H9 (cell line): ENCODE measurements around the gene DCAF12. TPM values are rescaled to one million over a fixed set of nuclear protein-coding genes. Genes with fewer than 3 reads are reported as not detected.

ENCODE experiments used
- DNase-seq: peaks from one replicate; pipeline ENCODE4 v3.0.0-alpha.2; 2017
- H2AFZ ChIP-seq: one replicate; pipeline ENCODE4 v1.6.1; 2013; ENCODE audit warnings: mild to moderate bottlenecking, low read length, control low read depth, moderate library complexity
- H2AK5ac ChIP-seq: 2 replicates; pipeline ENCODE4 v1.6.1; 2013; ENCODE audit warnings: low read length, control low read depth, mixed read lengths; ENCODE audit not compliant: insufficient read length
- H2BK120ac ChIP-seq: one replicate; pipeline ENCODE4 v1.6.1; 2013; ENCODE audit warnings: low read depth, mild to moderate bottlenecking, low read length, control low read depth, inconsistent platforms; ENCODE audit not compliant: poor library complexity, severe bottlenecking
- H2BK12ac ChIP-seq: 2 replicates; pipeline ENCODE4 v1.6.1; 2013; ENCODE audit warnings: low read length, control low read depth, mixed read lengths, low read depth; ENCODE audit not compliant: insufficient read length
- H2BK15ac ChIP-seq: 2 replicates; pipeline ENCODE4 v1.6.1; 2013; ENCODE audit warnings: low read depth, low read length, control low read depth
- H2BK20ac ChIP-seq: one replicate; pipeline ENCODE4 v1.6.1; 2013; ENCODE audit warnings: low read depth, mild to moderate bottlenecking, low read length, control low read depth, inconsistent platforms; ENCODE audit not compliant: poor library complexity, severe bottlenecking
- H2BK5ac ChIP-seq: 2 replicates; pipeline ENCODE4 v1.6.1; 2013; ENCODE audit warnings: low read length, control low read depth, mixed read lengths; ENCODE audit not compliant: insufficient read length
- H3K14ac ChIP-seq: 2 replicates; pipeline ENCODE4 v1.6.1; 2013; ENCODE audit warnings: low read length, control low read depth; ENCODE audit not compliant: insufficient read depth
- H3K18ac ChIP-seq: 2 replicates; pipeline ENCODE4 v1.6.1; 2013; ENCODE audit warnings: low read depth, mild to moderate bottlenecking, mixed read lengths, low read length, control low read depth; ENCODE audit not compliant: insufficient read length
- H3K23ac ChIP-seq: 2 replicates; pipeline ENCODE4 v1.6.1; 2013; ENCODE audit warnings: low read length, control low read depth, mixed read lengths, low read depth; ENCODE audit not compliant: insufficient read length
- H3K23me2 ChIP-seq: 2 replicates; pipeline ENCODE4 v1.6.1; 2013; ENCODE audit warnings: low read depth, mild to moderate bottlenecking, mixed read lengths, low read length, control low read depth; ENCODE audit not compliant: insufficient read length, poor library complexity, severe bottlenecking
- H3K27ac ChIP-seq: 2 replicates; pipeline ENCODE4 v1.5.1; 2013; ENCODE audit warnings: low read length, control low read depth, mixed read lengths, low read depth; ENCODE audit not compliant: insufficient read length
- H3K27me3 ChIP-seq: 2 replicates; pipeline ENCODE4 v1.6.1; 2013; ENCODE audit warnings: low read length, control low read depth, inconsistent platforms; ENCODE audit not compliant: insufficient read depth
- H3K4ac ChIP-seq: 2 replicates; pipeline ENCODE4 v1.6.1; 2013; ENCODE audit warnings: low read depth, mild to moderate bottlenecking, control low read depth, inconsistent platforms, low read length, moderate library complexity
- H3K4me1 ChIP-seq: 2 replicates; pipeline ENCODE4 v1.6.1; 2013; ENCODE audit warnings: low read length, control low read depth, inconsistent platforms; ENCODE audit not compliant: insufficient read depth
- H3K4me2 ChIP-seq: 2 replicates; pipeline ENCODE4 v1.6.1; 2013; ENCODE audit warnings: low read length, control low read depth, mixed read lengths; ENCODE audit not compliant: insufficient read length, insufficient read depth
- H3K56ac ChIP-seq: 2 replicates; pipeline ENCODE4 v1.6.1; 2013; ENCODE audit warnings: low read depth, mild to moderate bottlenecking, mixed read lengths, low read length, control low read depth; ENCODE audit not compliant: insufficient read length
- H3K79me1 ChIP-seq: 2 replicates; pipeline ENCODE4 v1.6.1; 2013; ENCODE audit warnings: low read depth, mild to moderate bottlenecking, moderate library complexity, low read length, control low read depth, inconsistent platforms; ENCODE audit not compliant: insufficient read depth, poor library complexity, severe bottlenecking
- H3K79me2 ChIP-seq: 2 replicates; pipeline ENCODE4 v1.6.1; 2013; ENCODE audit warnings: low read length, control low read depth, inconsistent platforms; ENCODE audit not compliant: insufficient read depth
- H3K9ac ChIP-seq: 2 replicates; pipeline ENCODE4 v1.6.1; 2013; ENCODE audit warnings: low read length, control low read depth, mixed read lengths; ENCODE audit not compliant: insufficient read length; ENCODE audit errors: extremely low read depth
- H3K9me3 ChIP-seq: one replicate; pipeline ENCODE4 v1.6.1; 2013; ENCODE audit warnings: low read depth, low read length, inconsistent platforms; ENCODE audit not compliant: control insufficient read depth
- H3T11ph ChIP-seq: one replicate; pipeline ENCODE4 v1.6.1; 2013; ENCODE audit warnings: mild to moderate bottlenecking, low read length, control low read depth, inconsistent platforms
- H4K20me1 ChIP-seq: one replicate; pipeline ENCODE4 v1.6.1; 2013; ENCODE audit not compliant: control insufficient read depth, insufficient read length, insufficient read depth
- H4K5ac ChIP-seq: 2 replicates; pipeline ENCODE4 v1.6.1; 2013; ENCODE audit warnings: low read depth, mild to moderate bottlenecking, mixed read lengths, low read length, control low read depth; ENCODE audit not compliant: insufficient read length
- H4K8ac ChIP-seq: replicated peaks from 2 replicates; pipeline ENCODE4 v1.6.1; 2013; ENCODE audit warnings: low read length, control low read depth, mixed read lengths, low read depth; ENCODE audit not compliant: insufficient read length
- H4K91ac ChIP-seq: 2 replicates; pipeline ENCODE4 v1.6.1; 2013; ENCODE audit warnings: low read depth, mild to moderate bottlenecking, moderate library complexity, mixed read lengths, low read length, control low read depth; ENCODE audit not compliant: insufficient read length
- H3K27ac Mint-ChIP-seq, 3 experiments: 2 replicates in 2 of 3; 3 replicates in 1 of 3; pipeline ENCODE4 v1.8.0; 2020 to 2021; ENCODE audit warnings: mixed read lengths in 3 of 3, mild to moderate bottlenecking in 1 of 3, moderate library complexity in 1 of 3
- H3K27me3 Mint-ChIP-seq: 2 replicates; pipeline ENCODE4 v1.8.0; 2021; ENCODE audit warnings: low read depth, mild to moderate bottlenecking, moderate library complexity, mixed read lengths
- H3K36me3 Mint-ChIP-seq, 3 experiments: 2 replicates in 2 of 3; 3 replicates in 1 of 3; pipeline ENCODE4 v1.8.0; 2020 to 2021; ENCODE audit warnings: low read depth in 3 of 3, mixed read lengths in 3 of 3; ENCODE audit not compliant: insufficient read depth in 1 of 3
- H3K4me1 Mint-ChIP-seq, 2 experiments: 2 replicates each; pipeline ENCODE4 v1.8.0; 2020; ENCODE audit warnings: mixed read lengths in 2 of 2
- H3K4me3 Mint-ChIP-seq, 2 experiments: 2 replicates in 1 of 2; 3 replicates in 1 of 2; pipeline ENCODE4 v1.8.0; 2020 to 2021; ENCODE audit warnings: mild to moderate bottlenecking in 2 of 2, mixed read lengths in 2 of 2, moderate library complexity in 1 of 2
- H3K9me3 Mint-ChIP-seq, 2 experiments: 2 replicates in 1 of 2; 3 replicates in 1 of 2; pipeline ENCODE4 v1.8.0; 2020; ENCODE audit warnings: mild to moderate bottlenecking in 2 of 2, mixed read lengths in 2 of 2, moderate library complexity in 1 of 2
- WGBS: extraction: QIAGEN DNeasy Blood & Tissue Kit; methylation state at CpG from one replicate; pipeline ENCODE4 v1.1.7; 2013; ENCODE audit warnings: missing lambda C conversion rate, low lambda C conversion rate, mixed read lengths; ENCODE audit not compliant: insufficient read length; ENCODE audit errors: extremely low coverage; 5-methylcytosine and 5-hydroxymethylcytosine counted together
- total RNA-seq: library from RNA; stranded (reverse); gene quantifications from 2 replicates; pipeline ENCODE4 v1.2.1, GENCODE V29; 2021
- TF ChIP-seq, protein P1 (sequence below): fragments of 200-600 bp; sonication (generic); conservative IDR thresholded peaks from 3 replicates; pipeline ENCODE4 v1.8.0; 2021; ENCODE audit warnings: antibody characterized with exemption, mild to moderate bottlenecking

DCAF12 gene
- total RNA-seq, 1 experiment from 2014 or later: 33.6 TPM

DNA sequence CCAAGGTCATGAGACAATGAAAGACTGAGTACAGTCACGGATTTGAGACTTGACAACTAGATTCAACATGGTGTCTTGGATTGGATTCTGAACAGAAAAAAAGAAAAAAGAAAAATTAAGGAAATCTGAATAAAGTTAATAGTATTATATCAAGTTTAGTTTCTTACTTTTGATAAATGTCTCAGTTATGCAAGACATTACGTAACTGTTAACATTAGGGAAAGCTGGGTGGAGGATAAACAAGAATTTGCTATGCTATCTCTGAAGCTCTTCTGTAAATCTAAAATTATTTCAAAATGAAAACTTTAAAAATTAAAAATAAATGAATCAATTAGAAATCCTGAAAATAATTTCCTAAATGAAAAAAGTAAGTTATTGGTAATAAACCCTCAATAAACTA, 14.4 kb upstream of the DCAF12 start:
- H2AK5ac ChIP-seq: no peak overlapping the region
- H3K4me3 Mint-ChIP-seq: no peak overlapping the region
- H3K9me3 ChIP-seq: no peaks in the 10 kb centered on the region
- H3K9me3 Mint-ChIP-seq: peaks cover 4% of the 10 kb centered on the region in 2 experiments; a peak in 3 of 5 replicates
- peaks cover 0 to 4% of the 10 kb centered on the region in 2 experiments; a peak in 1 of 4 replicates for H3K4me1 Mint-ChIP-seq
- no peaks in the 10 kb centered on the region for H3K23me2 ChIP-seq
- H2BK5ac ChIP-seq: no peak overlapping the region
- H3T11ph ChIP-seq: no peak overlapping the region
- no peak overlapping the region for H4K91ac ChIP-seq
- no peak overlapping the region for H3K4ac ChIP-seq
- H3K18ac ChIP-seq: no peak overlapping the region
- H2AFZ ChIP-seq: no peak overlapping the region
- no peaks in the 10 kb centered on the region for H3K4me1 ChIP-seq
- no peak overlapping the region for H3K27ac ChIP-seq
- no peaks in the 10 kb centered on the region for H3K79me2 ChIP-seq
- H2BK120ac ChIP-seq: no peak overlapping the region
- H2BK12ac ChIP-seq: no peak overlapping the region
- TF ChIP-seq, protein P1, sequence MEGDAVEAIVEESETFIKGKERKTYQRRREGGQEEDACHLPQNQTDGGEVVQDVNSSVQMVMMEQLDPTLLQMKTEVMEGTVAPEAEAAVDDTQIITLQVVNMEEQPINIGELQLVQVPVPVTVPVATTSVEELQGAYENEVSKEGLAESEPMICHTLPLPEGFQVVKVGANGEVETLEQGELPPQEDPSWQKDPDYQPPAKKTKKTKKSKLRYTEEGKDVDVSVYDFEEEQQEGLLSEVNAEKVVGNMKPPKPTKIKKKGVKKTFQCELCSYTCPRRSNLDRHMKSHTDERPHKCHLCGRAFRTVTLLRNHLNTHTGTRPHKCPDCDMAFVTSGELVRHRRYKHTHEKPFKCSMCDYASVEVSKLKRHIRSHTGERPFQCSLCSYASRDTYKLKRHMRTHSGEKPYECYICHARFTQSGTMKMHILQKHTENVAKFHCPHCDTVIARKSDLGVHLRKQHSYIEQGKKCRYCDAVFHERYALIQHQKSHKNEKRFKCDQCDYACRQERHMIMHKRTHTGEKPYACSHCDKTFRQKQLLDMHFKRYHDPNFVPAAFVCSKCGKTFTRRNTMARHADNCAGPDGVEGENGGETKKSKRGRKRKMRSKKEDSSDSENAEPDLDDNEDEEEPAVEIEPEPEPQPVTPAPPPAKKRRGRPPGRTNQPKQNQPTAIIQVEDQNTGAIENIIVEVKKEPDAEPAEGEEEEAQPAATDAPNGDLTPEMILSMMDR: no peak
- no peak overlapping the region for H3K56ac ChIP-seq
- no peaks in the 10 kb centered on the region for H3K79me1 ChIP-seq
- H4K5ac ChIP-seq: no peak overlapping the region
- no peak overlapping the region for H3K9ac ChIP-seq
- H3K4me2 ChIP-seq: no peak overlapping the region
- no peak overlapping the region for H3K23ac ChIP-seq
- H4K20me1 ChIP-seq: no peaks in the 10 kb centered on the region
- no peak overlapping the region for H3K14ac ChIP-seq
- H4K8ac ChIP-seq: no peak overlapping the region
- no peak overlapping the region for H2BK20ac ChIP-seq
- H2BK15ac ChIP-seq: no peak overlapping the region
- H3K27me3 Mint-ChIP-seq: no peaks in the 10 kb centered on the region
- DNase-seq: no peak
- no peak overlapping the region for H3K27ac Mint-ChIP-seq
- no CpG with 5 or more reads among the region's 2 CpGs for WGBS
- H3K36me3 Mint-ChIP-seq: no peaks in the 10 kb centered on the region; a peak in 1 of 7 replicates
- H3K27me3 ChIP-seq: no peaks in the 10 kb centered on the region
